SHP77 treated with DMSO at 0.1 percent for 48 hours (cell line): ENCODE data around the gene CDH23.

ENCODE experiments used
- DNase-seq: peaks from one replicate; lab custom pipeline; 2025; lab: John Stamatoyannopoulos, UW

The CDH23 gene

GRCh38 chr10:71818674-71819260, 422.0 kb downstream of the CDH23 start:
- no peak for DNase-seq

- no peak for DNase-seq
These were observed 422.7 kb downstream of the CDH23 start for GRCh38 chr10:71819441-71819861.

- DNase-seq, result no peak
These were observed 423.3 kb downstream of the CDH23 start for GRCh38 chr10:71819985-71820384.

- no peak for DNase-seq
These were observed 424.2 kb downstream of the CDH23 start for GRCh38 chr10:71820966-71821365.

- no peak for DNase-seq
These were observed 425.4 kb downstream of the CDH23 start for GRCh38 chr10:71821909-71822763.

GRCh38 chr10:71823356-71823755, 426.6 kb downstream of the CDH23 start:
- no peak for DNase-seq

GRCh38 chr10:71824333-71824732, 427.6 kb downstream of the CDH23 start:
- no peak for DNase-seq

GRCh38 chr10:71825217-71825616, 428.5 kb downstream of the CDH23 start:
- no peak for DNase-seq

- no peak for DNase-seq
These were observed 431.1 kb downstream of the CDH23 start for GRCh38 chr10:71827852-71828251.

GRCh38 chr10:71828702-71829101, 432.0 kb downstream of the CDH23 start:
- no peak for DNase-seq

GRCh38 chr10:71829171-71829570, 432.5 kb downstream of the CDH23 start:
- DNase-seq, result no peak

- DNase-seq, result no peak
These were observed 433.2 kb downstream of the CDH23 start for GRCh38 chr10:71829896-71830295.

- DNase-seq, result no peak
These were observed 434.0 kb downstream of the CDH23 start for GRCh38 chr10:71830726-71831125.

- DNase-seq, result no peak
These were observed 435.2 kb downstream of the CDH23 start for GRCh38 chr10:71831646-71832552.

GRCh38 chr10:71832967-71833366, 436.2 kb downstream of the CDH23 start:
- DNase-seq, result no peak

GRCh38 chr10:71833451-71834342, 437.0 kb downstream of the CDH23 start:
- DNase-seq, result no peak

GRCh38 chr10:71834343-71834674, 437.6 kb downstream of the CDH23 start:
- no peak for DNase-seq

- no peak for DNase-seq
These were observed 439.2 kb downstream of the CDH23 start for GRCh38 chr10:71835671-71836595.

GRCh38 chr10:71836596-71836974, 439.9 kb downstream of the CDH23 start:
- DNase-seq, result no peak

- DNase-seq, result no peak
These were observed 440.5 kb downstream of the CDH23 start for GRCh38 chr10:71837098-71837827.
